NCI-H2107 treated with DMSO at 0.1 percent for 48 hours (cell line): ENCODE data around the gene BDP1.
"Not testable (repeated sequence)": the region's sequence is repeated elsewhere in the genome, so short reads cannot be mapped to it uniquely, and the experiment has no call there.

Experiments
- DNase-seq: peaks from one replicate; lab custom pipeline; 2025; ENCODE audit not compliant: unreplicated experiment; lab: John Stamatoyannopoulos, UW

BDP1 gene

GRCh38 chr5:71455427-71456361 is at the start of gene BDP1:
BDP1 (plus strand) TSS chr5:71455651; CDS start chr5:71455878, 227 bp downstream.
- peak; percentile 63 for DNase-seq

DNA sequence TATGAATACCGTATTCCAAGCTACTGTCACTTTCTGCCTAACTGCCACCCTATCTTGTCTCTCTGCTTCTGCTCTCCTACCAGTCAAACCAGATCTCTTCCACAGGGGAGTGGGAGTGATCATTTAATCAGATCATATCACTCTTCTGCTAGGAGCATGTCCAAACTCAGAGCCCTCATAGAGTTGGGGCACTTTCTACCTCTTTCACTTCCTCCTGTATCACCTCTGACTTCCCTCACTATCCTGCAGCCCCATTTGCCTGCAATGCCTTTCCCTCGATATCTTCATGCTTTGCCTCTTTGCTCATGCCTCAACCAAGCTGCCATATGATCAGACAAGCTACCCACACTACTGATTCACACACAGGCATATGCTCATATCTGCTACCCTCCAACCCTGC is 45.4 kb upstream of the BDP1 start:
- DNase-seq: not testable (repeated sequence)

- DNase-seq: peak; percentile 9
Measured at GRCh38 chr5:71415626-71416025, 39.8 kb upstream of the BDP1 start.

GRCh38 chr5:71418026-71418425 is 37.4 kb upstream of the BDP1 start:
- DNase-seq: not testable (repeated sequence)

DNA sequence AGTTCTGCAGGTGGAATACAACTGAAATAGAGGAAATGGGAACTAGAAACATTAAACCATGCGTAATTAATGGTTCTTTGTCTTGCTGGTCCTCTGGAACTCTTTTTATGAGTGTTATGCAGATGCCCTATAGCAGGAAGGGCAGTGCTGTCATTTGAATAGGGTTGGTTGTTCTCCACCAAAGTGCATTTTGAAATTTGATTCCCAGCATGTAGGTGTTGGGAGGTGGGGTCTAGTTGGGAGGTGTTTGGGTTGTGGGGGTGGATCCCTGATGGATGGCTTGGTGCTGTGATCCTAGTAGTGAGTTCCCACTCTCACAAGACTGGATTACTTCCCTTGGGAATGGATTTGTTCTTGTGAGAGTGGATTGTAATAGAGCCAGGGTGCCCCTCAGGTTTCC is 34.2 kb upstream of the BDP1 start:
- not testable (repeated sequence) for DNase-seq

- not testable (repeated sequence) for DNase-seq
Measured at GRCh38 chr5:71423896-71424295, 31.6 kb upstream of the BDP1 start.

DNA sequence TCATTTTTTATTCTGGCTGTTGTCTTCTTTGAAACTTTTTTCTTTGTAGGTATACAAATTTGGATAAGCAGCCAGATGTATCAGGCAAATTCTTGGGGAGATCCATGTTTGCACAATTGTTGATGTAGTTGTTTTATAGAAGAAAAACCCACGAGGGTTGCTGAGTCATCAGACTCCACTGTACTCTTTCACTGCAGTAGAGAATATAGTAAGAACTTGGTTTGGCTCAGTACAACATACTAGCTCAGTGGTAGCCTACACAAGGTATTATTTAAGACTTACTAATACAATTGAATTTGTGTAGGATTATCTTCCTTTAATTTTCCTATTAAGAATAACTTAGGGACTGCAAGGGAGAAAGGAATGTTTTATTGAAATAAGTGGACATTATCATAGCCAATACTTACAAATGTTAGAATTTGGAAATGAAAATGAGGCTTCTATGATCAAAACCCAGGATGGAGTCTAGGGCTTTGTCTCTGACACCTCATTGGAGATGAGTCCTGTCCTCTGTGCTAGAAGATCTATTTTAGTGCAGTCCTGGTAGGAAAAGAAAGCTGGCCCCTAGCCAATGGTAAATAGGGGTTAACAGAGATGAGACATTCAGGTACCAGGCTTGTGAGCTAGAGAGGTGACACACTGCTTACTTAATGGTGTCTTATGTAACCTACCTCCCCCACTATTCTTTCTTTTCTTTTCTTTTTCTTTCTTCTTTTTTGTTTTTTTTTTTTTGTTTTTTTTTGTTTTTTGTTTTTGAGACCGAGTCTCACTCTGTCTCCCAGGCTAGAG is 28.6 kb upstream of the BDP1 start:
- DNase-seq: not testable (repeated sequence)

DNA sequence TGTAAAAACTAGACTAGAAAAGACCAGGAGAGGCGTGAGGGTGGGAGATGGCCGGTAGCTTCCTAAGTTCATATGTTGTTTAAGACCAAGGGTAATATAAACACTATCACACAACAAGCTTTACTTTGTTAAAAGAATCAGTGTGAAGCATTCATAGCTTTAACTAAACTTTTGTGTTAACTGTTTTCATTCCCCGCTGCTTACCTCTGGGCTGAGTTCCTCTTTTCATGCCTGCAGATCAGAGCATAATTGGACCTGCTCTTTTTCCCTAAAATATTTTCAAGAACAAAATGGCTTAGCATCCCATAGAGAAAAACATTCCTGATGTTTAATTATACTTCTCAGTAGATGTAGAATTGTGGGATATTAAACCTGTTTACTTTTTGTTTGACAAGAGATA is 23.0 kb upstream of the BDP1 start:
- DNase-seq: not testable (repeated sequence)

DNA sequence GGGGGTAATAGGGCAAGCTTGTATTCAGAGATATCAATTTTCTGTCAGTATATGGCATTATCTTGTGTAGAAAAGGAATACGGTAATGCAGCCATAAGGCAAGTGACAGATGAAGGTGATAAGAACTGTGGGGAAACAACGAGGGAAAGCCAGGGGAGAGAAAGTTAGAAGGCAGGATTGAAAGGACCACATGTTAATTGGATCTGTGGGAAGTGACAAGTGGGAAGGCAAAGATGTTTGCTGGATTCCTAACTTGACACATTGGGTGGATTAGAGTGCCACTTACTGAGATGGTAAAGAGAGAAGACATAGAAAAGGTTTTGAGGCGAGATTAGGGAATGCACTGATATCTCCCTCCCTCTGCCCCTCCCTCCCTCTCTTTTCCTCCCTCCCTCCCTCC is 20.6 kb upstream of the BDP1 start:
- DNase-seq: not testable (repeated sequence)

GRCh38 chr5:71441564-71441963 is 13.9 kb upstream of the BDP1 start:
- not testable (repeated sequence) for DNase-seq

GRCh38 chr5:71443891-71444290 is 11.6 kb upstream of the BDP1 start:
- not testable (repeated sequence) for DNase-seq

- DNase-seq: not testable (repeated sequence)
Measured at GRCh38 chr5:71445015-71445414, 10.4 kb upstream of the BDP1 start.

DNA sequence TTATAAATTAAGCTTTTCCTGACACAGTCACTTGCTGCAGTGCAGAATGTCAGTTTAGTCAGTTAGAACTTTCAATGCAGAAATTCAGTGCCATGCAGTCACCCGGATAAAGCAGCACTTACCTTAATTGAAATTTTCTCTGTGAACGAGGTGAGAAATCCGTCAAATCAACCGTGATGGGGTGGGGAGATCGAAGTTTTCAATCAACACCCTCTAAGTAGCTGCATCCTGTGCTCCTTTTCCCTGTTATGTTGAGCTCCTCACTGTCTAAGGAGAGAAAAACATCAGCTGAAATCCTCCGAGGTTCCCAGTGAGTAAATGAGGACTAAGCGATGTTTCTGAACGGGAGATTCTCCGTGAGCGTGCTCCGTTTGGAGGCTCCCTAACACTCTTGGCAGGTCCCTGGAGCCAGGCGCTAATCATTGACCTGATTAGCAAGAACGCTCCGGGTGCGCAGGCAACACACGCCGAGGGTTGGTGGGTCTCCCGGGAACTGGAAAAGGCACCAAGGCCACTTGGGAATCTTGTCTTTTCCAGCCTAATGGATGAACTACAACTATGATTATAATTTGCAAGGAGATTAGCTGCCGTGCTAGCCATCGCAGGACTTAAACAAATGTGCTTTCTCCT is 9.8 kb upstream of the BDP1 start:
- not testable (repeated sequence) for DNase-seq

GRCh38 chr5:71446540-71447216 is 8.8 kb upstream of the BDP1 start:
- not testable (repeated sequence) for DNase-seq

DNA sequence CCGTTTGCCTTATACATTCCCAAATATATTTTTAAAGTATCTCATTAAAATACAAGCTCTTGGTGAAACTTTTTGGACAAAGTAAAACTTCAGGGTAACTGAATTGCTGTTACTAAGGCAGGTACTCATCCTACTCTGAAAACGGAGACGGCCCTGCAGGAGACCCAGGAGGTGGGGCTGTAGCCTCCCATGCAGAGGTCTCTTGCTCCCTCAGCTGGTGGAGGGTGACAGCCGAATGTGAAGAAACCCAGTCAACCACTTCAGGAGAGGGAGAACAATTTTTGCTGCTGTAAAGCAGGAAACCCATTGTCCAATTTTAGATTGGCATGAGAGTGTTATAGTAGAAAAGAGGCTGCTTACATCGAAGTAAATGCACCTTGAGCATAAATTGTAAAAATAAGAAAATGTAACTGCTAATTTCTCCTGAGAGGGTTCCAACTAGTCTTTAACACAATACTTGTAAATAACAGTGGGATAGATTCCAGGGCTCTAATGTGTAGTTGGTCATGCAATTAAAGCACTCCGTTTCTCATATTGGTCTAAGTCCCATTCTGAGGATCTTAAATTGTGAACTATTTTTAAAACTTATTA is 8.1 kb upstream of the BDP1 start:
- DNase-seq: not testable (repeated sequence)

DNA sequence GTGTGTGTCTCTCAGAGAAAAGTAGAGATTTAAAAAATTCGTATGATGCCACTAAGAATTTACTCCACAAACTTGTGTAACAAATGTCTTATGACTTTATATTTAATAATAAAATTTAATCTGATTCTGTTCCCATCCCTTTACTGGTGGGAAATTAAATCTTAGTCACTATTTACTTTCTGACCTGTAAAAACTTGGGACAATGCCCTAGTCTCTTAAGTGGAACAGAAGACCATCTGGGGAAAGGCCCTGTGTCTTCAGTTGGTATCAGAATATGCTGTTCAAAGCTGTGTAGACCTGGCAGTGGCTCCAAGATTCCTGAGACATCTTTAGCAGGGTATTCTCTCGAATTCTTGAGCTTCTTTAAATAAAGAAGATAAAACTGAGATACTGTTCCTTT is 2.6 kb upstream of the BDP1 start:
- DNase-seq: no peak

DNA sequence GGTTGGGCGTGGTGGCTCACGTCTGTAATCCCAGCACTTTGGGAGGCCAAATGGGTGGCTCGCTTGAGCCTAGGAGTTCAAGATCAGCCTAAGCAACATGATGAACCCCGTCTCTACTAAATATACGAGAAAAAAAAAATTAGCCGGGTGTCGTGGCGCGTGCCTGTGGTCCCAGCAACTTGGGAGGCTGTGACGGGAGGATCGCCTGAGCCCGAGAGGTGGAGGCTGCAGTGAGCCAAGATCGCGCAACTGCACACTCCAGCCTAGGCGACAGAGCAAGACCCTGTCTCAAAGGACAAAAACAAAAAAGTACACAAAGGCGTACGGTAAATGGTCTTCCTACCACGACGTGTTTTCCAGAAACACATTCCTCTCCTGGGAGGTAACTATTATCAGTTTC is 538 bp upstream of the BDP1 start:
- DNase-seq: no peak

GRCh38 chr5:71456362-71456743 is 902 bp downstream of the BDP1 start:
- DNase-seq: no peak

GRCh38 chr5:71457106-71457505 is 1.7 kb downstream of the BDP1 start:
- DNase-seq: no peak

DNA sequence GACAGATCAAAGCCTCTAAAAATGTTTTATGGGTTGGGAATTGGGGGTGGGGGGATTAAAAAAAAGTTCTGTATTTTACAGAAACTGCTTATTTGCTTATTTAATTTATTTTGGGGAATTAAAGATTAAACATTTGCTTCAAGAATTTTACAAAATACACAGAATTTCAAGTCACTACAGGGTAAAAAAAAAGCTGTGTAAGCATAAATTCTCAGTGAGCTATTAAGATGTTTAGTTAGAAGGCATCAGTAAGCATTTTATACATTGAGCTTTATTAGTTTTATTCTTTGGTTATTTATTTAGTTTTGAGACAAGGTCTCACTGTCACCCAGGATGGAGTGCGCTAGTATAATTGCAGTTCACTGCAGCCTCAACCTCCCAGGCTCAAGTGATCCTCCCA is 5.2 kb downstream of the BDP1 start:
- no peak for DNase-seq
